SHP77 (cell line): ENCODE data around the gene YKT6.

Source experiments
- DNase-seq, 2 experiments: peaks; one replicate each; lab custom pipeline; 2025; lab: John Stamatoyannopoulos, UW

YKT6 gene

DNA sequence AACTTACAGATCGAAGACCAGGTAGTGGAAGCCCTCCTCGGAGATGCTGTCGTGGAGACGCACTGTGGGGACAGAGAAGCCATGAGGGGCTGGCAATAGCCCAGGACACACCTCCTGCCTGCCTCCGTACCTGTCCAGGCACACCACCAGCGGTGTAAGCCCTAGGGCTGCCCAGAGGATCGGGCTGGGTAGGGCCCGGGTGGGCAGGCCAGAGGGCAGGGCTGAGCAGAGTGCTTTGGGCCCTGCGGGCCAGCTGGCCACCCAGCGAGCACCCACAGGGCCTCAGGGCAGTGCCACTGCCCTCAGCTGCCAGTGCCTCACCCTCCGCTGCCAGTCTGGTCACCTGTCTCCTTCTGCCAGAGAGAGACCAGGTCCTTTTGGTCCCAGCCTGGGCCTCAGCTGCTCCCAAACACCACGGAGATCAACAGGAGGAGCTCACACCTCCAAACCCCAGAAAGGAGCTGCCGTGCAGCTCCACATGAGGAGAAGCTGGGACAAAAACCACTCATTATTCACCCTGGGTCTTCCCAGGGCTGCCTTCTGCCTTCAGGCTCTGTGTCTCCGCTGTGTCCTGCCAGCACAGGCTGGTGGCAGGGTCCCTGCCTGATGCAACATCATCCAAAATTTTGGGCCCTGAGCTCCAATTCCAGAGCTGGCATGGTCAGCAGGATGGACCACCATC is 58.2 kb downstream of the YKT6 start:
- DNase-seq, result no peak

DNA sequence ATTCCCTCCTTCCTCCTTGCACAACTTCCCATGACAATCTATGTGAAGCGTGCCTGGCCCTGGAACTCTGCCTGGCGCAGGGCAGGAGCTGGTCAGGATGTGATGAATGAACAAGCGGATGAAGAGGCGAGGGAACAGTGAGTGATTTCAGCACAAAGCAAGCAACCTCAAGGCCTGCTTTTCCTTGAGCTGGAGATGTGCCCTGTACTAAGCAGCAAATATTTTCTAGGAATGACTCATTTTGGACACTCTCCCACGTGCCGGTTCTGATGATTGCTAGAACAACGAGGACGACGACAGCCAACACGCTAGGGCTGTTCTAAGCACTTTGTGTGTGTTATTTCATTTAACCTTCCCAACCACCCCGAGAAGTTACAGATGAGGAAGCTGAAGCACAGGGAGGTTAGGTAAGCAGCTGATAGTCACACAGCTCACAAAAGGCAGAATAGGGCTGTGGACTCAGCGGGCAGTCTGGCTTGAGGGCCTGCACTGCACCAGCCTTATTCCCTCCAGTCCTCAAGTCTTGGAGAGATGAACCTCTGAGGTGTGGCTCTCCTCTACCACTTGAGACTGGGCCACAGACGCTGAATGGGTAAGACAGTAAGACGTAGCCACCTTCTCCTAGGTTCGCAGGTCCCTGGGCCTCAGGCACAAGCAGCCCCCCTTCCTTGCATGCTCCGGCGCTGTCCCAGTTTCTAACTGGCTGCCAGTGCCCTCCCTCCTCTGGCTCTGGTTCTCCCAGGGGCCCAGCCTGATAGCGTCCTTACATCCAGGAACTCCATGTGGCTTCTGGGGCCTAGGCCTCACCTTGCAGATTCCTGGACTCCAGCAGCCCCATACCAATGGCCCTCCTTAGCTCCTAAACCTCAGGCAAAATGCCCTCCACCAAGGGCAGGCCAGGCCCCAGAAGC is 59.0 kb downstream of the YKT6 start:
- no peak for DNase-seq

DNA sequence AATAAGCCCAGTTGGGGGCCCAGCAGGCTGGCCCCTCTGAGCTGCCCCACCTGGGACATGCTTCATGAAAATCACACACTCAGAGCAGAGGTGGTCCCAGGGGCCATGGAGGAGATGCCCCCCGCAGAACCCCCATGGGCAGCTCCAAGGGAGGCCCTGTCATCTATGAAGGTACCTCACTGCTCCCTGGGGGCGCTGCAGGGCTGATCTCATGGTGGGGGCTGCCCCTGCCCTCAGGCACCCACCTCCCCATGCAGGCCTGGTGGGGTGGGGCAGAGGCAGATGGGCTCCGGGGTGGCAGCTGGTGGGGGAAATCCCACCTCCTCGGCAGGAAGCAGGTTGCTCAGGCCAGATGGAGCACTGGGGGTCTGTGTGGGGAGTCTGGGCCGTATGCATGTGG is 60.5 kb downstream of the YKT6 start:
- DNase-seq, result no peak

DNA sequence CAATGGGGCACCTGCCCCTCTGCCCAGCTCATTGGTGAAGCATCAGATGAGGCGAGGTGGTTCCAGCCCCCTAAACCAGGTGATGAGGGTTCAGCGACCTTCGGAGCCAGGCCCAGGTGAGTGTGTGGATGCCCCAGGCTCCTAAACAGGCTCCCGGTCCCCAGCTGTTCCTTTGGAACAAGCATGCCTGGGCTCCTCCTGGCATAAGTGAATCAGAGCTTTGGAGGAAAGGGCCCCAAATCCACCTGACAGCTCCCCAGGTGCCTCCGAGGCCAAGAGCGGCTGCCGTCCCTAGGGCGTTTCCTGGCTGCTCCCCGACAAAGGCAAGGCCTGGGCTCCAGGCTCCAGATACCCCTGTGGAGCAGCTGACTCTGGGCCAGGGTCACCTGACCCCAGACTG is 61.3 kb downstream of the YKT6 start:
- no peak for DNase-seq

DNA sequence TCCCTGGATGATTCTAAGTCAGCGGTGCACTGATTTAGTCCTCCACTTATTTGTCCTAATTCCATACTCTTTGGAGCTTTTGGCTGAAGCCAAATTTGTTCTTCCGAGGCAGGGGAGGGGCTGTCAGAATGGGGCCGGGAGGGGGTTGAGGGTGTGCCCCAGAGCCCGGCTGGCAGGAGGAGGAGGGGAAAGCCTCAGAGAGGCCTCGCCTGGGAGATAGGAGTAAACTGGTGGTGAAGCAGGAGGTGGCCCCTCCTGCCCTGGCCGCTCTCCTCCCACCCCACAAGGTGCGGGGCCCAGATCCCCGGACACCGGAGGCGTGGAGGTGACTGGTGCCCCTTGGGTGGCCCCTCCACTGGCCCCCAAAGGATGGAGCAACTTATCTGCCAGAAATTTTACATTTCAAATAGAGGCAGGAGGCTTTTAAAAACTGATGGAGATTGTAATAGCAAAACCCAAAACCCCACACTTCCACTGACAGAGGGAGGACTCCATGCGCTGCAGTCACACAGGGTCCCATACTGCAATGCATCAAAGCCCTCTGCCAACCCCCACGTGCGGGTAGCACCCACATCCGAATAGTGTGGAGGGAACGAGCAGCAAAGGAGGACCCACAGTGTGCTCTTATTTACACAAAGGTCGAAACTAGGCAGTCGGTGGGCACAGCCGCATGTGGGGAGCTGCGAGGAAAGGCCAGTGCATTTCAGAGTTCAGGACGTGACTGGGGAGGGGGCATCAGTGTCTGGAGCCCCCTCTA is 62.7 kb downstream of the YKT6 start:
- no peak for DNase-seq
